ENCODE results near the gene CDT1. TPM values are rescaled to one million over a fixed set of nuclear protein-coding genes. Genes with fewer than 3 reads are reported as not detected.

The CDT1 gene
- total and polyA plus RNA-seq, 10 of the 15 experiments (the other 5 are each of a cell fraction or from before 2014, with no cell fraction given) = 0.50 to 87.6 (median 8.8) TPM

DNA sequence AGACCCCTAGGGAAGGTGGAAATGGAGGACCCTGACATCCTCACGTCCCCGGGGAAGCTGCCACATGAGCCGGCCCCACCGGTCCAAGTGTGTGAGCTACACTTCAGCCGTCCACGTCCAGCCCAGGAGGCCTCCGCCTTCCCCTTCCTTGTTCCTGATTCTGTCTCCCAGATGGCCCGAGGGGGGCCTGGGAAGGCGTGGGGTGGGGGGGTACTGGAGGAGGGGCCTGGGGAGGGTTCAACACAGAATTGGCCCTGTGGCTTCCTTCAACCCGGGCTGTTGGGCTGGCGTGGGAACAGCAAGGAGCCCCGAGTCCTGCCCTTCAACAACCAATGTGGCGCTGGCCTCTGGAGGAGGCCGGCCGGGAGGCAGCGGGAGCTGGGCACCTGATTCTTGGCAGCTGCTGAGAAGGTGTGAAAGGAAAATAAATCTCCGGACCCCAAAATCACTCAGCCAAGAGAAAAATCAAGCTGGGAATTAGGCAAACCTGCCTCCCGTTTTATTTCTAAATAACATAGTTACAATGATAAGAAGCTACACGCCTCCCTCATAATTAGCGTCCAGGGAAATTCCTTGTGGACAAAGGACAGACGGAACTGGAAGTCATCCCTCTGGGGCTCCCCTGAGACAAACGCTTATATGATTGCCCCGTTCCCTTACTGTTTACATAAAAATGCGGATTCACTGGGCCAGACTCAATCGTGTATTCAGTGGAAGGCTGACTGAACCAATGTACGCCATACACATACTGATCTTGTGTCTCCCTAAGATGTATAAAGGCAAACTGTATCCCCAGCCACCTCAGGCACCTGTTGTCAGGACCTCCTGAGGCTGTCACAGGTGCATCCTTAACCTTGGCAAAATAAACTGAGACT is 9.9 kb downstream of the CDT1 start:
- H3K9me3 ChIP-seq (replicated peaks; ENCODE audit: control insufficient read depth, insufficient read depth, low read length) = no peaks in the 10 kb centered on the region
- intact Hi-C loops (cut with micrococcal nuclease; ENCODE audit: unreplicated experiment) = loop anchor here (5.0 kb wide), 2 partner anchors 44 to 161 kb away; partner anchors contain the start of genes CYBA, GALNS and TRAPPC2L
- no peak overlapping the region for H3K27ac ChIP-seq (ENCODE audit: control insufficient read depth, insufficient read depth)
- no TSS peak for BruUV-seq (replicated peaks)
- WGBS (ENCODE audit: insufficient coverage, insufficient replicate concordance, low lambda C conversion rate, missing lambda C conversion rate) = 76% methylated on average over 20 of the region's 26 CpGs
- ChIA-PET CTCF (interaction anchor here (0.7 to 2.6 kb wide), 10 partner anchors 14 to 401 kb away, joined by 3 to 19 read pairs (median 4); partner anchors contain the start of genes GALNS and TRAPPC2L), POLR2A (interaction anchor here (1.0 to 4.2 kb wide), 4 partner anchors 12 to 127 kb away, joined by 4 to 30 read pairs (median 8); no protein-coding TSS in a partner anchor), SMC1A (ENCODE audit: uncharacterized antibody, unreplicated experiment) (interaction anchor here (0.7 to 1.6 kb wide), 3 partner anchors 32 to 353 kb away, joined by 3 to 4 read pairs (median 4); no protein-coding TSS in a partner anchor), RAD21 (ENCODE audit: unreplicated experiment) (interaction anchor here (0.8 to 4.0 kb wide), 3 partner anchors 44 to 404 kb away, joined by 3 to 14 read pairs (median 7); partner anchors contain the start of gene ZNF778)
- in situ Hi-C loops (cut with MboI) = no loop called here
- no peak for DNase-seq (ENCODE audit: low read depth, low spot score)
- FAIRE-seq = no peak
- H2AFZ ChIP-seq (ENCODE audit: control insufficient read depth, low read depth, low read length) = no peak overlapping the region
- peaks cover 6 to 12% of the 10 kb centered on the region in 2 experiments; a peak in 3 of 4 replicates for H3K36me3 ChIP-seq (ENCODE audit: control insufficient read depth in 2 of 2, insufficient read depth in 2 of 2, low read length in 1 of 2)
- 0 out of 2 replicates have a peak overlapping the region, but pooled peaks have one; percentile 85 for H3K4me2 ChIP-seq (ENCODE audit: control insufficient read depth, insufficient read depth)
- no peaks in the 10 kb centered on the region for H3K27me3 ChIP-seq (replicated peaks in 1 of 2; ENCODE audit: control insufficient read depth in 2 of 2, insufficient read depth in 2 of 2, low read length in 1 of 2)
- TF ChIP-seq POLR2A (IDR thresholded peaks at IDR 0.05; ENCODE audit: low read depth, low read length) (peak; percentile 33; the same call in 1 of the 2 replicates), REST (IDR thresholded peaks at IDR 0.05; ENCODE audit: low read depth, low read length) (no peak)
- ATAC-seq = no peak
- H3K9ac ChIP-seq (ENCODE audit: control insufficient read depth, insufficient read depth, low read length) = no peak overlapping the region
- H3K79me2 ChIP-seq (ENCODE audit: control insufficient read depth, insufficient read depth, low read length) = peaks cover 26% of the 10 kb centered on the region
- H4K20me1 ChIP-seq (ENCODE audit: control insufficient read depth, insufficient read depth) = no peaks in the 10 kb centered on the region
- no peak overlapping the region for H3K4me3 ChIP-seq
- H3K4me1 ChIP-seq (ENCODE audit: control insufficient read depth, insufficient read depth, low read length) = peaks cover 20% of the 10 kb centered on the region
